Measurements from ENCODE around the gene BPI. TPM values are rescaled to one million over a fixed set of nuclear protein-coding genes. Genes with fewer than 3 reads are reported as not detected.

The BPI gene
- total RNA-seq, 1 donor = not detected

GRCh38 chr20:38269040-38269439, 34.9 kb upstream of the BPI start:
- TF ChIP-seq CTCF (IDR thresholded peaks at IDR 0.05; ENCODE audit: insufficient read depth, low read depth, low read length) = no peak
- no peak for DNase-seq (ENCODE audit: low read depth)
- H3K4me3 ChIP-seq (ENCODE audit: low read depth, low read length) = no peak overlapping the region

DNA sequence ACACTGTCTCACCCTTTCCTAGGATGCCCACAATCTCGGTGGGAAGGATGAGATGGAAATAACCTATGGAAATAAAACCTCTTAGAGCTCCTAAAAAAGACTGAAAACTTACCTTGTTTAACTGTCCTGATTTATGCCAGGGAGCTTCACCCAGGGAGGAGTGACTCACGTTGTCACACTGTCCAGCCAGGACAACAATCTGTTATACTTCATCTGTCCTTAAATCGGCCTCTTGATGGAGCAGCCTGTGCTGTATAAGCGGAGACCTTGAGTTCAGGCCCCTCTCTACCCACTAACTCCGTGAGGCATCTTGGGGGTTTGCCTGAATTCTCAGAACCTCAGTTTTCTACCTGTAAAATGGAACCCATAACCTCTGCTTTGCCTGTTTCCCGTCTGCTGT, 34.2 kb upstream of the BPI start:
- TF ChIP-seq CTCF (IDR thresholded peaks at IDR 0.05; ENCODE audit: insufficient read depth, low read depth, low read length) = no peak
- DNase-seq (ENCODE audit: low read depth) = peak; percentile 34
- no peak overlapping the region for H3K4me3 ChIP-seq (ENCODE audit: low read depth, low read length)

GRCh38 chr20:38270869-38271605, 32.9 kb upstream of the BPI start:
- peak; percentile 90 for DNase-seq (ENCODE audit: low read depth)
- no peak for TF ChIP-seq CTCF (IDR thresholded peaks at IDR 0.05; ENCODE audit: insufficient read depth, low read depth, low read length)

GRCh38 chr20:38271608-38272120, 32.3 kb upstream of the BPI start:
- H3K4me3 ChIP-seq (ENCODE audit: low read depth, low read length) = no peak overlapping the region
- no peak for TF ChIP-seq CTCF (IDR thresholded peaks at IDR 0.05; ENCODE audit: insufficient read depth, low read depth, low read length)
- DNase-seq (ENCODE audit: low read depth) = no peak

More at GRCh38 chr20:38270869-38271605, 32.9 kb upstream of the BPI start:
- no peak overlapping the region for H3K4me3 ChIP-seq (ENCODE audit: low read depth, low read length)

GRCh38 chr20:38272398-38272797, 31.6 kb upstream of the BPI start:
- H3K4me3 ChIP-seq (ENCODE audit: low read depth, low read length) = no peak overlapping the region
- DNase-seq (ENCODE audit: low read depth) = peak; percentile 54
- TF ChIP-seq CTCF (IDR thresholded peaks at IDR 0.05; ENCODE audit: insufficient read depth, low read depth, low read length) = no peak

DNA sequence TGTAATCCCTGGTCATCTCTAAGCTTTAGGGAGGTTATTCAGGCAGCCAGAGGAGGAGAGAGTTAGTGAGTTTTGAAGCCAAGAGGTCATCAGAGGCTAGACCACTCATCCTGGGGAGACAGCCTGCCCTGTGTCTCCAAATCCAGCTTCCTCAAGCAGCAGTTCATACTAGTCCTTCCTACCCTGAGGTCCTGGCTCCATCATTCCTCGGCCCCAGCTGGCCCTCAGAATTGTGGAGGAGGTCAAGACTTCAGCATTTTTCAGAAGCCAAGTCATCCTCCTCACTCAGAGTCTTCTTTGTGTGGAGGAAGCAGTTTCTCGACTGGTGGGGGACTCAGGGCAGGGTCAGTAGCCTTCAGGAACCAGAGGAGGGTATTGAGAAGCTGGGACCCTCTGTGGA, 31.0 kb upstream of the BPI start:
- peak; percentile 63 for DNase-seq (ENCODE audit: low read depth)
- no peak for TF ChIP-seq CTCF (IDR thresholded peaks at IDR 0.05; ENCODE audit: insufficient read depth, low read depth, low read length)

More for the DNA sequence above, 31.0 kb upstream of the BPI start:
- H3K4me3 ChIP-seq (ENCODE audit: low read depth, low read length) = no peak overlapping the region
